Astrocyte (in vitro differentiated cells and primary cell): ENCODE measurements around the gene RALGAPA1. TPM values are rescaled to one million over a fixed set of nuclear protein-coding genes. Genes with fewer than 3 reads are reported as not detected.

Experiments used
- DNase-seq: peaks from one replicate; pipeline ENCODE4 v3.0.0-alpha.2; 2010; ENCODE audit warnings: low read depth
- FAIRE-seq: peaks from 2 replicates; lab custom pipeline; 2011; peaks lifted over from hg19 to GRCh38; lab: Jason Lieb, UNC
- H2AFZ ChIP-seq: 2 replicates; pipeline ENCODE4 v1.6.0; 2012; ENCODE audit warnings: low read depth, low read length, inconsistent platforms
- H3K27ac ChIP-seq: 2 replicates; pipeline ENCODE4 v1.5.1; 2011; ENCODE audit warnings: low read depth, low read length, inconsistent platforms
- H3K27me3 ChIP-seq: 2 replicates; pipeline ENCODE4 v1.6.0; 2011; ENCODE audit warnings: low read length, inconsistent platforms; ENCODE audit not compliant: insufficient read depth
- H3K36me3 ChIP-seq: 2 replicates; pipeline ENCODE4 v1.5.1; 2011; ENCODE audit warnings: low read length, inconsistent platforms; ENCODE audit not compliant: insufficient read depth
- H3K4me1 ChIP-seq: 2 replicates; pipeline ENCODE4 v1.5.1; 2011; ENCODE audit warnings: low read length, inconsistent platforms; ENCODE audit not compliant: insufficient read depth
- H3K4me2 ChIP-seq: 2 replicates; pipeline ENCODE4 v1.6.0; 2012; ENCODE audit warnings: low read length, inconsistent platforms
- H3K4me3 ChIP-seq: 2 replicates; pipeline ENCODE4 v1.5.1; 2011; ENCODE audit warnings: low read depth, mild to moderate bottlenecking, low read length, inconsistent platforms; ENCODE audit not compliant: insufficient read depth
- H3K79me2 ChIP-seq: 2 replicates; pipeline ENCODE4 v1.6.0; 2012; ENCODE audit warnings: mild to moderate bottlenecking, low read length, inconsistent platforms; ENCODE audit not compliant: insufficient read depth
- H3K9ac ChIP-seq: 2 replicates; pipeline ENCODE4 v1.6.0; 2012; ENCODE audit warnings: mild to moderate bottlenecking, low read length, inconsistent platforms
- H3K9me3 ChIP-seq: 2 replicates; pipeline ENCODE4 v1.5.1; 2012; ENCODE audit warnings: low read depth, mild to moderate bottlenecking, low read length, inconsistent platforms; ENCODE audit not compliant: insufficient read depth
- H4K20me1 ChIP-seq: 2 replicates; pipeline ENCODE4 v1.6.0; 2012; ENCODE audit warnings: low read length, inconsistent platforms; ENCODE audit not compliant: insufficient read depth
- H3K27ac Mint-ChIP-seq: one replicate; pipeline ENCODE4 v1.8.0; 2021; ENCODE audit warnings: mild to moderate bottlenecking, mixed read lengths; ENCODE audit not compliant: unreplicated experiment
- H3K27me3 Mint-ChIP-seq: one replicate; pipeline ENCODE4 v1.8.0; 2021; ENCODE audit warnings: low read depth, mixed read lengths; ENCODE audit not compliant: unreplicated experiment
- H3K36me3 Mint-ChIP-seq: one replicate; pipeline ENCODE4 v1.8.0; 2021; ENCODE audit warnings: low read depth, mixed read lengths; ENCODE audit not compliant: unreplicated experiment
- H3K4me1 Mint-ChIP-seq: one replicate; pipeline ENCODE4 v1.8.0; 2021; ENCODE audit warnings: low read depth, mixed read lengths; ENCODE audit not compliant: unreplicated experiment
- H3K4me3 Mint-ChIP-seq: one replicate; pipeline ENCODE4 v1.8.0; 2021; ENCODE audit warnings: mild to moderate bottlenecking, moderate library complexity, mixed read lengths; ENCODE audit not compliant: unreplicated experiment
- H3K9me3 Mint-ChIP-seq: one replicate; pipeline ENCODE4 v1.8.0; 2021; ENCODE audit warnings: mild to moderate bottlenecking, mixed read lengths; ENCODE audit not compliant: unreplicated experiment
- EZH2 ChIP-seq: IDR thresholded peaks from 2 replicates; pipeline ENCODE4 v1.6.1; 2012; ENCODE audit warnings: mild to moderate bottlenecking, low read length, inconsistent platforms; ENCODE audit not compliant: insufficient read depth
- total RNA-seq: library from RNA; stranded (reverse); gene quantifications from 2 replicates; pipeline ENCODE4 v1.2.1, GENCODE V29; 2021
- TF ChIP-seq, protein P1 (sequence below): IDR thresholded peaks from 2 replicates; pipeline ENCODE4 v1.5.1; 2011; ENCODE audit warnings: low read depth, mild to moderate bottlenecking, inconsistent platforms, low read length, moderate library complexity; ENCODE audit not compliant: insufficient read depth

The RALGAPA1 gene
- total RNA-seq, 1 donor from 2014 or later: 24.8 TPM

DNA sequence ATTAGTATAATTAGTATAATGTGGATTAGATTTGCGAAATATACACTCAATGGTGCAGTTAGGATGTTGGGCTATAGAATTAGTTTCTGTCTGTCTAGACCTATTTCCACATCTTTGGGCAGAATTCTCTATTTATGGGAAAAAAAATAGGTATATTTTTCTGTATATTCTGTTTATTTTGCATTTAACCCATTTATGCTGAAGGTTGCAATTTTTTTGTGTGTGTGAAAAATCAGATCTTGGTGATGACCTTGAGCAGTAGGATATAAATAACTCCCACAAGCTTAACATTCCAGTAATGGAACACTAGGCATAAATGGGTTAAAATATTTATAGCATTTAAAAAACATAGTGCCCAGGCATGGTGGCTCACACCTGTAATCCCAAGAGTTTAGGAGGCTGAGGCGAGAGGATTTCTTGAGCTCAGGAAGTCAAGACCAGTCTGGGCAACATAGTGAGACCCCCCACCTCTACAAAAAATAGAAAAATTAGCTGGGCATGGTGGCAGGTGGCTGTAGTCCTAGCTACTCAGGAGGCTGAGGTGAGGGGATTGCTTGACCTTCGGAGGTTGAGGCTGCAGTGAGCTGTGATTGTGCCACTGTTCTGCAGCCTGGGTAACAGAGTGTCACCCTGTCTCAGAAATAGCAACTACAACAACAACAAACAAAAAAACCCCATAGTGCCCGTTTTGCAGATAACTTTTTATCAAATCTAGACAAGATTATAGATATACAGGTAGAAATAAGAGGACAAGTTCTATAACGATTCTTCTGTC, 26.3 kb upstream of the RALGAPA1 start:
- Mint-ChIP-seq H3K4me3 (no peak overlapping the region), H3K4me1 (no peaks in the 10 kb centered on the region), H3K27me3 (no peaks in the 10 kb centered on the region), H3K36me3 (peaks cover 28% of the 10 kb centered on the region), H3K9me3 (peaks cover 12% of the 10 kb centered on the region), H3K27ac (no peak overlapping the region)
- Histone ChIP-seq H3K36me3 (peaks cover 3% of the 10 kb centered on the region), H3K4me1 (no peaks in the 10 kb centered on the region), H4K20me1 (no peaks in the 10 kb centered on the region), H3K9me3 (no peaks in the 10 kb centered on the region), H3K27ac (no peak overlapping the region), H3K9ac (no peak overlapping the region), H3K4me3 (no peak overlapping the region), H3K4me2 (no peak overlapping the region), H3K79me2 (no peaks in the 10 kb centered on the region), H2AFZ (no peak overlapping the region), H3K27me3 (no peaks in the 10 kb centered on the region)
- no peak for DNase-seq
- TF ChIP-seq, protein P1, sequence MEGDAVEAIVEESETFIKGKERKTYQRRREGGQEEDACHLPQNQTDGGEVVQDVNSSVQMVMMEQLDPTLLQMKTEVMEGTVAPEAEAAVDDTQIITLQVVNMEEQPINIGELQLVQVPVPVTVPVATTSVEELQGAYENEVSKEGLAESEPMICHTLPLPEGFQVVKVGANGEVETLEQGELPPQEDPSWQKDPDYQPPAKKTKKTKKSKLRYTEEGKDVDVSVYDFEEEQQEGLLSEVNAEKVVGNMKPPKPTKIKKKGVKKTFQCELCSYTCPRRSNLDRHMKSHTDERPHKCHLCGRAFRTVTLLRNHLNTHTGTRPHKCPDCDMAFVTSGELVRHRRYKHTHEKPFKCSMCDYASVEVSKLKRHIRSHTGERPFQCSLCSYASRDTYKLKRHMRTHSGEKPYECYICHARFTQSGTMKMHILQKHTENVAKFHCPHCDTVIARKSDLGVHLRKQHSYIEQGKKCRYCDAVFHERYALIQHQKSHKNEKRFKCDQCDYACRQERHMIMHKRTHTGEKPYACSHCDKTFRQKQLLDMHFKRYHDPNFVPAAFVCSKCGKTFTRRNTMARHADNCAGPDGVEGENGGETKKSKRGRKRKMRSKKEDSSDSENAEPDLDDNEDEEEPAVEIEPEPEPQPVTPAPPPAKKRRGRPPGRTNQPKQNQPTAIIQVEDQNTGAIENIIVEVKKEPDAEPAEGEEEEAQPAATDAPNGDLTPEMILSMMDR: no peak
- TF ChIP-seq EZH2: no peak
- no peak for FAIRE-seq

DNA sequence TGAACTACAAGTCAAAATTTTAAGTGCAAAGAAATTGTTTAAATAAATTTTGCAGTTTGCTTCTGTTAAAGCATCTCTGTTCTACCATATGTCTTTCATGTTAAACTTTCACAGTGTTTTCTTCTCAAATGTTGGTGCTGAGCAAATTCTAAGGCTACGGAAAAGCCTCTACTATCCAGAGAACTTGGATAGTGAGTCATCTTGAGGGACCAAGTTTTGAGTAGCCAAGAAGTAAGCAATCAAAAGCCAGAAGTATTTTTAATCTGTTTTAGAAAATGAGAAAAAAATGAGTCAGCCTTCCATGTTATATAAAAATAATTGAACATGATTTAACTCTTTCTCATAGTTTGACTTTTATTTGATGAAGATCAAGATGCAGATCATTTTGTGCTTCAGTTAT, 20.4 kb upstream of the RALGAPA1 start:
- Mint-ChIP-seq H3K4me1 (peaks cover 7% of the 10 kb centered on the region), H3K27ac (no peak overlapping the region), H3K27me3 (no peaks in the 10 kb centered on the region), H3K9me3 (no peaks in the 10 kb centered on the region), H3K36me3 (no peaks in the 10 kb centered on the region), H3K4me3 (no peak overlapping the region)
- TF ChIP-seq, protein P1: no peak
- no peak for TF ChIP-seq EZH2
- Histone ChIP-seq H3K9me3 (no peaks in the 10 kb centered on the region), H3K4me2 (no peak overlapping the region), H2AFZ (no peak overlapping the region), H3K27ac (no peak overlapping the region), H3K4me3 (no peak overlapping the region), H3K79me2 (peaks cover 20% of the 10 kb centered on the region), H3K4me1 (peaks cover 7% of the 10 kb centered on the region), H3K36me3 (peaks cover 3% of the 10 kb centered on the region), H4K20me1 (peaks cover 9% of the 10 kb centered on the region), H3K9ac (no peak overlapping the region), H3K27me3 (no peaks in the 10 kb centered on the region)
- FAIRE-seq: no peak
- peak; percentile 57 for DNase-seq
